SK-N-MC (cell line): ENCODE results near the gene PGPEP1.

Experiments used
- EZH2 ChIP-seq: fragments of 200-600 bp; sonication (generic); IDR thresholded peaks from one replicate; pipeline ENCODE4 v1.6.1; 2017; ENCODE audit warnings: antibody characterized with exemption
- FOXP2 ChIP-seq: optimal IDR thresholded peaks from 2 replicates; pipeline ENCODE3; 2011; ENCODE audit warnings: mild to moderate bottlenecking, moderate library complexity; ENCODE audit not compliant: insufficient read depth; ENCODE audit errors: extremely low read length, control extremely low read depth

DNA sequence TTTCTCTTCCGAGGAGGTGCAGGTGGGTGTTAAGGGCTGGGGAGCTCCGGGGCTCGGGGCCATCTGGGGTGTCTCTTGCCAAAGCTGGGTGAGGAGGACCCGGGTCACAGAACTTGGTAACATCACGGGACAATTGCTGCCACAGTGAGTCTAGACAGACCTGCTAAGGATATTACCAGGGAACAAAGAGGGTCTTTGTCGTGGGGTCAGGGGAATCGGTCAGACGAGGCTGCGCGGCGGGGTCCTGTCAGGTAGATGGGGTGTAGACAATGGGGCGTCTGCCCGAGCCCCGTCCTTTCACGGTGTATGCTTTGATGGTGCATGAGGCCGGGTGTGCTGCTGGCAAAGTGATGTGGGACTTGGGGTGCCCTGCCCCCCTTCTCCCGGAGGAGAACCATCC lies 7.8 kb downstream of the PGPEP1 start:
- no peak for TF ChIP-seq EZH2
- no peak for TF ChIP-seq FOXP2
